ENCODE results near the gene HOMER2.
"Not testable (repeated sequence)": the region's sequence is repeated elsewhere in the genome, so short reads cannot be mapped to it uniquely, and the experiment has no call there.

Gene HOMER2

GRCh38 chr15:82944056-82944455 lies 8.5 kb downstream of the HOMER2 start:
- 0 out of 2 replicates have a peak, but pooled peaks cover 3% of the 10 kb centered on the region for H3K4me1 ChIP-seq (ENCODE audit: low read length)
- peaks cover 19% of the 10 kb centered on the region; the same call in 1 of the 2 replicates for H4K20me1 ChIP-seq (ENCODE audit: insufficient read depth, low read length)
- H3K4me2 ChIP-seq (ENCODE audit: low read length), result no peak overlapping the region
- peaks cover 7% of the 10 kb centered on the region; the same call in 1 of the 2 replicates for H3K27me3 ChIP-seq (ENCODE audit: low read depth, low read length)
- H2AFZ ChIP-seq (ENCODE audit: low read depth, low read length), result no peak overlapping the region
- H3K4me3 ChIP-seq (ENCODE audit: low read length), result no peak overlapping the region
- no peak for TF ChIP-seq EZH2phosphoT487 (IDR thresholded peaks at IDR 0.05; ENCODE audit: low read depth)
- TF ChIP-seq, protein P1, sequence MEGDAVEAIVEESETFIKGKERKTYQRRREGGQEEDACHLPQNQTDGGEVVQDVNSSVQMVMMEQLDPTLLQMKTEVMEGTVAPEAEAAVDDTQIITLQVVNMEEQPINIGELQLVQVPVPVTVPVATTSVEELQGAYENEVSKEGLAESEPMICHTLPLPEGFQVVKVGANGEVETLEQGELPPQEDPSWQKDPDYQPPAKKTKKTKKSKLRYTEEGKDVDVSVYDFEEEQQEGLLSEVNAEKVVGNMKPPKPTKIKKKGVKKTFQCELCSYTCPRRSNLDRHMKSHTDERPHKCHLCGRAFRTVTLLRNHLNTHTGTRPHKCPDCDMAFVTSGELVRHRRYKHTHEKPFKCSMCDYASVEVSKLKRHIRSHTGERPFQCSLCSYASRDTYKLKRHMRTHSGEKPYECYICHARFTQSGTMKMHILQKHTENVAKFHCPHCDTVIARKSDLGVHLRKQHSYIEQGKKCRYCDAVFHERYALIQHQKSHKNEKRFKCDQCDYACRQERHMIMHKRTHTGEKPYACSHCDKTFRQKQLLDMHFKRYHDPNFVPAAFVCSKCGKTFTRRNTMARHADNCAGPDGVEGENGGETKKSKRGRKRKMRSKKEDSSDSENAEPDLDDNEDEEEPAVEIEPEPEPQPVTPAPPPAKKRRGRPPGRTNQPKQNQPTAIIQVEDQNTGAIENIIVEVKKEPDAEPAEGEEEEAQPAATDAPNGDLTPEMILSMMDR (IDR thresholded peaks at IDR 0.05; ENCODE audit: low read depth, low read length), result no peak
- H3K36me3 ChIP-seq (replicated peaks; ENCODE audit: low read depth, low read length), result no peaks in the 10 kb centered on the region
- no peak overlapping the region for H3K9ac ChIP-seq (ENCODE audit: low read length)
- H3K79me2 ChIP-seq (ENCODE audit: low read length), result no peaks in the 10 kb centered on the region
- no peaks in the 10 kb centered on the region for H3K9me3 ChIP-seq (ENCODE audit: insufficient read depth, low read length)
- no peak overlapping the region for H3K27ac ChIP-seq (ENCODE audit: low read length)

DNA sequence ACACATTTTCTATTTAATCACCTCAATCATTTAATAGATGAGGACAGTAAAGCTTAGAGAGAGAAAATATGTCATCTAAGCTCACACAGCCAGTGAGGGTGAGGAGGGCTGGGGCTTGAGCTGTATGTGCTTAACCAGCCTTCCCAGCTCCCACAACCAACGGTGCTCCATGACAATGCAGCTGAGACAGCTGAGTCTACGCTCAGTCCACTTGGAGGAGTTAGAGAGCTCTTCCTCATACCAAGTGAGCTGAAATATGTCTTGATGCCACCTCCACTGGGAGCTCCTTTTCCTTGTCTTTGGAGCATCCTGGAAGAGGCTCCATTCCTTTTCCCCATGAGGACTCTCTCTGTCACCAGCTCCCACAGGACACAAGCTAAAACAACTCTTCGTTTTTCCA lies 9.3 kb downstream of the HOMER2 start:
- Histone ChIP-seq H3K4me1 (ENCODE audit: low read length) (0 out of 2 replicates have a peak, but pooled peaks cover 3% of the 10 kb centered on the region), H4K20me1 (ENCODE audit: insufficient read depth, low read length) (peaks cover 24% of the 10 kb centered on the region; the same call in 1 of the 2 replicates), H2AFZ (ENCODE audit: low read depth, low read length) (no peak overlapping the region), H3K27me3 (ENCODE audit: low read depth, low read length) (0 out of 2 replicates have a peak, but pooled peaks cover 2% of the 10 kb centered on the region), H3K4me2 (ENCODE audit: low read length) (no peak overlapping the region), H3K4me3 (ENCODE audit: low read length) (no peak overlapping the region), H3K36me3 (replicated peaks; ENCODE audit: low read depth, low read length) (no peaks in the 10 kb centered on the region), H3K27ac (ENCODE audit: low read length) (no peak overlapping the region), H3K79me2 (ENCODE audit: low read length) (no peaks in the 10 kb centered on the region), H3K9ac (ENCODE audit: low read length) (no peak overlapping the region), H3K9me3 (ENCODE audit: insufficient read depth, low read length) (no peaks in the 10 kb centered on the region)
- TF ChIP-seq, protein P1 (IDR thresholded peaks at IDR 0.05; ENCODE audit: low read depth, low read length), result no peak
- no peak for TF ChIP-seq EZH2phosphoT487 (IDR thresholded peaks at IDR 0.05; ENCODE audit: low read depth)

DNA sequence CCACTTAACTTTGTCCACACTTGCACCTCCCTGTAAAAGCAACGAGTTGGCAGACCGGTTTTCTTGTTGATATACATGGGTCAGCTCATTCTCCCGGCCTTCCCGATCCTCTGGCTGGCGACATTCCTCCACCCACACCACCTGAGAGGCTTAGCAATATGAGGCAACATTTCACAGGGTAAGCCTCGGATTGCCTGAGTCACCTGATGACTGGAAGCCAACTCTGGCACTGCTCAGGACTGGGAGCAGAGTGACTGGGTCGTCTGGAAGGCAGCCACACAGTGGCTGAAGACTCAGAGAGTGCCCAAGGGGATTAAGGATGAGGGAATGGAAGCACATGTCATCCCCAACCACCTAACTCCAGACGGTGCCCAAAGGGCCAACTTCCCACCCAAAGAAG lies 9.8 kb downstream of the HOMER2 start:
- no peak overlapping the region for H3K4me2 ChIP-seq (ENCODE audit: low read length)
- H3K79me2 ChIP-seq (ENCODE audit: low read length), result no peaks in the 10 kb centered on the region

GRCh38 chr15:82939678-82940077 lies 12.8 kb downstream of the HOMER2 start:
- not testable (repeated sequence) for H3K9me3 ChIP-seq (ENCODE audit: insufficient read depth, low read length); H3K9ac ChIP-seq (ENCODE audit: low read length); H3K4me1 ChIP-seq (ENCODE audit: low read length); H3K36me3 ChIP-seq (replicated peaks; ENCODE audit: low read depth, low read length); H3K27me3 ChIP-seq (ENCODE audit: low read depth, low read length); H2AFZ ChIP-seq (ENCODE audit: low read depth, low read length); H3K4me2 ChIP-seq (ENCODE audit: low read length); H3K79me2 ChIP-seq (ENCODE audit: low read length); H3K4me3 ChIP-seq (ENCODE audit: low read length); H3K27ac ChIP-seq (ENCODE audit: low read length)
- H4K20me1 ChIP-seq (ENCODE audit: insufficient read depth, low read length), result peaks cover 22% of the 10 kb centered on the region; the same call in 1 of the 2 replicates

More for the DNA sequence above, 9.8 kb downstream of the HOMER2 start:
- H3K4me3 ChIP-seq (ENCODE audit: low read length), result no peak overlapping the region
- no peak overlapping the region for H3K27ac ChIP-seq (ENCODE audit: low read length)
- H3K4me1 ChIP-seq (ENCODE audit: low read length), result 0 out of 2 replicates have a peak, but pooled peaks cover 3% of the 10 kb centered on the region
- H3K27me3 ChIP-seq (ENCODE audit: low read depth, low read length), result 0 out of 2 replicates have a peak, but pooled peaks cover 2% of the 10 kb centered on the region
- no peak overlapping the region for H3K9ac ChIP-seq (ENCODE audit: low read length)
- no peak for TF ChIP-seq EZH2phosphoT487 (IDR thresholded peaks at IDR 0.05; ENCODE audit: low read depth)
- TF ChIP-seq, protein P1 (IDR thresholded peaks at IDR 0.05; ENCODE audit: low read depth, low read length), result no peak
- no peak overlapping the region for H2AFZ ChIP-seq (ENCODE audit: low read depth, low read length)
- no peaks in the 10 kb centered on the region for H3K36me3 ChIP-seq (replicated peaks; ENCODE audit: low read depth, low read length)
- no peaks in the 10 kb centered on the region for H3K9me3 ChIP-seq (ENCODE audit: insufficient read depth, low read length)
- H4K20me1 ChIP-seq (ENCODE audit: insufficient read depth, low read length), result peaks cover 24% of the 10 kb centered on the region; the same call in 1 of the 2 replicates
